ENCODE data around the gene SYNPO. TPM values are rescaled to one million over a fixed set of nuclear protein-coding genes. Genes with fewer than 3 reads are reported as not detected.
A peak's percentile ranks its signal among the peaks of the same experiment; 100 is the strongest.

SYNPO gene
- total RNA-seq, 2 donors from 2014 or later, result 32.4 to 62.9 TPM

GRCh38 chr5:150616024-150616470 is 24.4 kb upstream of the SYNPO start:
- Histone ChIP-seq H3K4me1 (peaks cover 29% of the 10 kb centered on the region), H3K36me3 (no peaks in the 10 kb centered on the region), H3K4me3 (no peak overlapping the region), H3K9me3 (no peaks in the 10 kb centered on the region), H3K27me3 (no peaks in the 10 kb centered on the region), H3K27ac (peak overlapping the region; percentile 7), H3K9ac (ENCODE audit: low read depth in 2 of 2, low read length in 2 of 2) (peak overlapping the region; percentile 5 to 49)
- TF ChIP-seq CTCF (IDR thresholded peaks at IDR 0.05), result no peak
- intact Hi-C loops (cut with DNase I), result no loop called here
- DNase-seq, result peak; percentile 92

GRCh38 chr5:150616506-150616905 is 24.0 kb upstream of the SYNPO start:
- Histone ChIP-seq H3K9me3 (no peaks in the 10 kb centered on the region), H3K36me3 (no peaks in the 10 kb centered on the region), H3K4me3 (no peak overlapping the region), H3K27me3 (no peaks in the 10 kb centered on the region), H3K4me1 (peaks cover 29% of the 10 kb centered on the region), H3K9ac (ENCODE audit: low read depth in 2 of 2, low read length in 2 of 2) (peak overlapping the region; percentile 5 to 49), H3K27ac (peak overlapping the region; percentile 7)
- TF ChIP-seq CTCF (IDR thresholded peaks at IDR 0.05), result no peak
- no peak for DNase-seq
- intact Hi-C loops (cut with DNase I), result no loop called here

GRCh38 chr5:150618163-150618562 is 22.3 kb upstream of the SYNPO start:
- H3K4me3 ChIP-seq, result no peak overlapping the region
- H3K9ac ChIP-seq (ENCODE audit: low read depth in 2 of 2, low read length in 2 of 2), result no peak overlapping the region
- no peaks in the 10 kb centered on the region for H3K27me3 ChIP-seq
- no peak for DNase-seq
- intact Hi-C loops (cut with DNase I), result no loop called here
- H3K36me3 ChIP-seq, result no peaks in the 10 kb centered on the region
- H3K4me1 ChIP-seq, result peaks cover 18% of the 10 kb centered on the region
- TF ChIP-seq CTCF (IDR thresholded peaks at IDR 0.05), result no peak
- no peaks in the 10 kb centered on the region for H3K9me3 ChIP-seq
- H3K27ac ChIP-seq, result no peak overlapping the region

GRCh38 chr5:150618588-150619281 is 21.7 kb upstream of the SYNPO start:
- DNase-seq, result no peak
- peak overlapping the region in 1 of 2 donors; percentile 9 for H3K9ac ChIP-seq (ENCODE audit: low read depth in 2 of 2, low read length in 2 of 2)
- no peaks in the 10 kb centered on the region for H3K36me3 ChIP-seq
- no peaks in the 10 kb centered on the region for H3K27me3 ChIP-seq
- no peaks in the 10 kb centered on the region for H3K9me3 ChIP-seq
- intact Hi-C loops (cut with DNase I), result no loop called here
- peaks cover 16% of the 10 kb centered on the region for H3K4me1 ChIP-seq
- TF ChIP-seq CTCF (IDR thresholded peaks at IDR 0.05), result no peak
- H3K4me3 ChIP-seq, result no peak overlapping the region
- peak overlapping the region; percentile 5 for H3K27ac ChIP-seq

- no peak for TF ChIP-seq CTCF (IDR thresholded peaks at IDR 0.05)
- Histone ChIP-seq H3K9ac (ENCODE audit: low read depth in 2 of 2, low read length in 2 of 2) (peak overlapping the region in 1 of 2 donors; percentile 4), H3K27me3 (no peaks in the 10 kb centered on the region), H3K9me3 (no peaks in the 10 kb centered on the region), H3K4me3 (no peak overlapping the region), H3K4me1 (peaks cover 15% of the 10 kb centered on the region), H3K36me3 (no peaks in the 10 kb centered on the region), H3K27ac (peak overlapping the region; percentile 20)
- no peak for DNase-seq
- intact Hi-C loops (cut with DNase I), result no loop called here
These were observed 20.9 kb upstream of the SYNPO start for GRCh38 chr5:150619359-150620230.

Measured in colonic mucosa (tissue), 4 donors.